Stimulated activated CD4-positive, alpha-beta T cell treated with anti-CD3 and anti-CD28 coated beads, Interleukin-4, amount 100 ng/mL, for 1 hour (primary cell): ENCODE measurements around the gene ZFPM1.

Experiments used
- DNase-seq: peaks from one replicate; pipeline ENCODE4 v3.0.0-alpha.2; 2020

The ZFPM1 gene

GRCh38 chr16:88452482-88453216 is 431 bp upstream of the ZFPM1 start:
- DNase-seq: peak; percentile 100

GRCh38 chr16:88453611-88454522 is 787 bp downstream of the ZFPM1 start:
- peak; percentile 48 for DNase-seq

- DNase-seq: peak; percentile 49
Observed at GRCh38 chr16:88454523-88454947, 1.5 kb downstream of the ZFPM1 start.

GRCh38 chr16:88455610-88456355 is 2.7 kb downstream of the ZFPM1 start:
- DNase-seq: peak; percentile 77

GRCh38 chr16:88456356-88457292 is 3.5 kb downstream of the ZFPM1 start:
- peak; percentile 81 for DNase-seq

GRCh38 chr16:88458039-88458772 is 5.1 kb downstream of the ZFPM1 start:
- DNase-seq: no peak

- DNase-seq: no peak
Observed at GRCh38 chr16:88458773-88459235, 5.7 kb downstream of the ZFPM1 start.

GRCh38 chr16:88459366-88460073 is 6.4 kb downstream of the ZFPM1 start:
- no peak for DNase-seq

GRCh38 chr16:88460496-88461330 is 7.6 kb downstream of the ZFPM1 start:
- DNase-seq: no peak

GRCh38 chr16:88461331-88462269 is 8.5 kb downstream of the ZFPM1 start:
- DNase-seq: no peak

GRCh38 chr16:88462396-88462795 is 9.3 kb downstream of the ZFPM1 start:
- no peak for DNase-seq

GRCh38 chr16:88463411-88463810 is 10.3 kb downstream of the ZFPM1 start:
- DNase-seq: no peak

GRCh38 chr16:88464447-88465318 is 11.6 kb downstream of the ZFPM1 start:
- DNase-seq: no peak

- DNase-seq: no peak
Observed at GRCh38 chr16:88465387-88465983, 12.4 kb downstream of the ZFPM1 start.

GRCh38 chr16:88466175-88466862 is 13.2 kb downstream of the ZFPM1 start:
- DNase-seq: no peak

- no peak for DNase-seq
Observed at GRCh38 chr16:88466949-88467348, 13.9 kb downstream of the ZFPM1 start.
